GM21737 (cell line): ENCODE data around the gene HS1BP3.

Source experiments
- ATAC-seq: cut with Tn5 transposase; IDR thresholded peaks from one replicate; pipeline ENCODE4 v1.9.1; 2021; ENCODE audit warnings: mild to moderate bottlenecking, moderate library complexity; ENCODE audit not compliant: unreplicated experiment

The HS1BP3 gene

GRCh38 chr2:20664071-20664390 lies 13.1 kb upstream of the HS1BP3 start:
- no peak for ATAC-seq

- no peak for ATAC-seq
Measured at GRCh38 chr2:20663196-20664070, 12.5 kb upstream of the HS1BP3 start.

GRCh38 chr2:20662308-20662937 lies 11.5 kb upstream of the HS1BP3 start:
- ATAC-seq: no peak

- peak; percentile 54 for ATAC-seq
Measured at GRCh38 chr2:20661421-20662307, 10.8 kb upstream of the HS1BP3 start.

GRCh38 chr2:20660506-20661420 lies 9.9 kb upstream of the HS1BP3 start:
- no peak for ATAC-seq

GRCh38 chr2:20657522-20658235 lies 6.8 kb upstream of the HS1BP3 start:
- no peak for ATAC-seq

GRCh38 chr2:20656561-20656960 lies 5.7 kb upstream of the HS1BP3 start:
- no peak for ATAC-seq

- no peak for ATAC-seq
Measured at GRCh38 chr2:20654535-20654813, 3.6 kb upstream of the HS1BP3 start.

- no peak for ATAC-seq
Measured at GRCh38 chr2:20653695-20654534, 3.0 kb upstream of the HS1BP3 start.

GRCh38 chr2:20652673-20653575 lies 2.0 kb upstream of the HS1BP3 start:
- no peak for ATAC-seq

- no peak for ATAC-seq
Measured at GRCh38 chr2:20652141-20652540, 1.2 kb upstream of the HS1BP3 start.

- no peak for ATAC-seq
Measured at GRCh38 chr2:20651731-20652099, 817 bp upstream of the HS1BP3 start.

GRCh38 chr2:20650393-20650876 lies 463 bp downstream of the HS1BP3 start:
- ATAC-seq: no peak

GRCh38 chr2:20649976-20650375 lies 922 bp downstream of the HS1BP3 start:
- no peak for ATAC-seq

- ATAC-seq: no peak
Measured at GRCh38 chr2:20649576-20649975, 1.3 kb downstream of the HS1BP3 start.

GRCh38 chr2:20648831-20649230 lies 2.1 kb downstream of the HS1BP3 start:
- no peak for ATAC-seq

- no peak for ATAC-seq
Measured at GRCh38 chr2:20648206-20648605, 2.7 kb downstream of the HS1BP3 start.

GRCh38 chr2:20647738-20648137 lies 3.2 kb downstream of the HS1BP3 start:
- ATAC-seq: no peak
